HEK293T (cell line): ENCODE measurements around the gene CTCFL.

ENCODE experiments used
- CTCF ChIA-PET: fragments of 350-600 bp; formaldehyde crosslinking; extraction: SDS; loops from one replicate; lab custom pipeline; 2021; ENCODE audit warnings: antibody characterized with exemption, inconsistent platforms; lab: Yijun Ruan, JAX
- POLR2A ChIA-PET: fragments of 350-600 bp; formaldehyde crosslinking; extraction: SDS; loops from one replicate; lab custom pipeline; 2020; ENCODE audit warnings: antibody characterized with exemption, inconsistent platforms; lab: Yijun Ruan, JAX
- DNase-seq: peaks from one replicate; pipeline ENCODE4 v3.0.0; 2012; ENCODE audit warnings: mixed read lengths; ENCODE audit errors: extremely low spot score
- ARNT ChIP-seq: fragments of 450-650 bp; IDR thresholded peaks from 2 replicates; pipeline ENCODE4 v1.6.1; 2017; ENCODE audit warnings: mild to moderate bottlenecking
- BHLHE40 ChIP-seq: fragments of 450-650 bp; IDR thresholded peaks from 2 replicates; pipeline ENCODE4 v1.6.1; 2016; ENCODE audit warnings: mild to moderate bottlenecking, moderate library complexity, borderline replicate concordance
- CTBP1 ChIP-seq: fragments of 450-650 bp; IDR thresholded peaks from 2 replicates; pipeline ENCODE4 v1.6.1; 2016; ENCODE audit warnings: borderline replicate concordance
- ELF4 ChIP-seq: fragments of 450-650 bp; IDR thresholded peaks from 2 replicates; pipeline ENCODE4 v1.6.1; 2017; ENCODE audit warnings: antibody characterized with exemption
- FOXA1 ChIP-seq: fragments of 450-650 bp; IDR thresholded peaks from 2 replicates; pipeline ENCODE4 v1.6.1; 2016; ENCODE audit warnings: mild to moderate bottlenecking
- FOXK2 ChIP-seq: fragments of 450-650 bp; IDR thresholded peaks from 2 replicates; pipeline ENCODE4 v1.6.1; 2016; ENCODE audit warnings: mild to moderate bottlenecking
- FOXM1 ChIP-seq: fragments of 450-650 bp; IDR thresholded peaks from 2 replicates; pipeline ENCODE4 v1.6.1; 2017; ENCODE audit warnings: mild to moderate bottlenecking, borderline replicate concordance
- HDGF ChIP-seq: fragments of 450-650 bp; IDR thresholded peaks from 2 replicates; pipeline ENCODE4 v1.6.1; 2017; ENCODE audit warnings: antibody characterized with exemption, borderline replicate concordance
- L3MBTL2 ChIP-seq: fragments of 450-650 bp; conservative IDR thresholded peaks from 2 replicates; pipeline ENCODE4 v1.6.1; 2016; ENCODE audit warnings: mild to moderate bottlenecking
- LEF1 ChIP-seq: fragments of 450-650 bp; IDR thresholded peaks from 2 replicates; pipeline ENCODE4 v1.6.1; 2017; ENCODE audit warnings: mild to moderate bottlenecking, borderline replicate concordance
- NFRKB ChIP-seq: fragments of 450-650 bp; IDR thresholded peaks from 2 replicates; pipeline ENCODE4 v1.6.1; 2016; ENCODE audit warnings: mild to moderate bottlenecking, moderate library complexity
- PKNOX1 ChIP-seq: fragments of 450-650 bp; IDR thresholded peaks from 2 replicates; pipeline ENCODE4 v1.6.1; 2016
- SP1 ChIP-seq: fragments of 450-650 bp; IDR thresholded peaks from 2 replicates; pipeline ENCODE4 v1.6.1; 2017
- SUZ12 ChIP-seq: fragments of 450-650 bp; IDR thresholded peaks from 2 replicates; pipeline ENCODE4 v1.6.1; 2016; ENCODE audit warnings: mild to moderate bottlenecking
- TARDBP ChIP-seq: fragments of 450-650 bp; IDR thresholded peaks from 2 replicates; pipeline ENCODE4 v1.6.1; 2016
- ZNF384 ChIP-seq: fragments of 450-650 bp; IDR thresholded peaks from 2 replicates; pipeline ENCODE4 v1.6.1; 2016

The CTCFL gene

DNA sequence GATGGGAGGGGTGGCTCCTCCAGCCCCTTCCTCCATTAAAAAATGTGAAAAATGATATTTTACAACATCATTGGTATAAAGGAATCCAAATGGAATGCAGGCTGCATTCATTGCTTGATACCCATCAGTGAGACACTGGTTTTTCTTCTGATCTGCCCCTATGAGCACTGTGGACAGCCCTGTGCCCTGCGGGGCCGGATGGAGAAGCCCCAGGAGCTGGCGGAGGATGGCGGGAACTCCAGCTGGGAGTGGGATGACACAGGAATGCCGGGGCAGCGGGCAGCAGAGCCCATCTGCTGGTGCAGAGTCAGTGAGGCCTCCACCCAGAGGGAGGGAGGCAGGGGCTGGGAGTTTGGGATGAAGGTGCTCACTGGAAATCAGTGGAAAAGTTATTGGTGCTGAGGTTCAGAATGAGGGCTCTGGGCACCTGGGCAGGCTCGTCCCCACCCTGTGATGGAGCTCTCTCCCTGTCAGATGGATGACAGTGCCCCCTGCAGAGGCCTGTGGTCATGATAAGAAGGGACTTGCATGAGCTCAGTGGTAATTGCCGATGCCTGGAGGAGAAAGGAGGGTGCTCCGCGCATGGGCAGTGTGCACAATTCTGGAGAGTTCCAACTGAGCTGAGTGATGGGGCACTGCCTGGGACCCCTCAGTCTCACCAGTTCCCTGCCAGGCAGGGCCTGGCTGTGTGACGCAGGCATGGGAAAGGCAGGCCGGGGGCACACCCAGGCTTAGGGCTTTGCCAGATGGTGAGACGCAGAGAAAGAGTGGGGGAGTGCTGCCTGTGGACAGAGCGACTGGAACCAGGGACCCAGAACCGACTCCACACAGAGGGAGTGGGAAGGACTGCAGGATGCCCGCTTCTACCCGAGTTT lies 23.2 kb downstream of the CTCFL start:
- ChIA-PET CTCF (interaction anchor here (0.5 to 0.9 kb wide), 2 partner anchors 122 to 454 kb away, joined by 3 read pairs; no protein-coding TSS in a partner anchor), POLR2A (interaction anchor here (1.4 kb wide), 1 partner anchor 111 kb away, joined by 6 read pairs; the partner anchor contains the start of gene RBM38)
- TF ChIP-seq CTBP1 (no peak), L3MBTL2 (no peak), SUZ12 (no peak), NFRKB (no peak), LEF1 (no peak), ARNT (no peak), HDGF (no peak), FOXA1 (no peak), TARDBP (no peak), FOXM1 (no peak), FOXK2 (no peak), SP1 (no peak), ELF4 (no peak), ZNF384 (no peak), BHLHE40 (no peak), PKNOX1 (no peak)
- no peak for DNase-seq

GRCh38 chr20:57500962-57501361 lies 24.0 kb downstream of the CTCFL start:
- TF ChIP-seq NFRKB (no peak), HDGF (no peak), SUZ12 (no peak), CTBP1 (no peak), TARDBP (no peak), ARNT (no peak), LEF1 (no peak), FOXA1 (no peak)
- ChIA-PET CTCF (no interaction called here), POLR2A (interaction anchor here (1.4 kb wide), 1 partner anchor 110 kb away, joined by 6 read pairs; the partner anchor contains the start of gene RBM38)
- no peak for DNase-seq

- POLR2A ChIA-PET, result no interaction called here
- TF ChIP-seq SUZ12, result no peak
- TF ChIP-seq LEF1, result no peak
- CTCF ChIA-PET, result no interaction called here
- no peak for DNase-seq
Observed at GRCh38 chr20:57500235-57500634, 24.7 kb downstream of the CTCFL start.

- no peak for TF ChIP-seq FOXA1
- peak; percentile 50 for TF ChIP-seq ZNF384
- ChIA-PET CTCF (no interaction called here), POLR2A (no interaction called here)
- no peak for DNase-seq
Observed at GRCh38 chr20:57499676-57500075, 25.3 kb downstream of the CTCFL start.

- no peak for DNase-seq
- POLR2A ChIA-PET, result no interaction called here
- CTCF ChIA-PET, result interaction anchor here (0.8 to 1.1 kb wide), 3 partner anchors 68 to 89 kb away, joined by 3 read pairs; no protein-coding TSS in a partner anchor
- no peak for TF ChIP-seq LEF1
- TF ChIP-seq L3MBTL2, result no peak
- TF ChIP-seq SUZ12, result no peak
- no peak for TF ChIP-seq TARDBP
- TF ChIP-seq ARNT, result no peak
- no peak for TF ChIP-seq SP1
- no peak for TF ChIP-seq NFRKB
- TF ChIP-seq ELF4, result no peak
- TF ChIP-seq BHLHE40, result no peak
- TF ChIP-seq FOXM1, result no peak
- TF ChIP-seq CTBP1, result no peak
- TF ChIP-seq FOXA1, result no peak
Observed at GRCh38 chr20:57498425-57499400, 26.2 kb downstream of the CTCFL start.

DNA sequence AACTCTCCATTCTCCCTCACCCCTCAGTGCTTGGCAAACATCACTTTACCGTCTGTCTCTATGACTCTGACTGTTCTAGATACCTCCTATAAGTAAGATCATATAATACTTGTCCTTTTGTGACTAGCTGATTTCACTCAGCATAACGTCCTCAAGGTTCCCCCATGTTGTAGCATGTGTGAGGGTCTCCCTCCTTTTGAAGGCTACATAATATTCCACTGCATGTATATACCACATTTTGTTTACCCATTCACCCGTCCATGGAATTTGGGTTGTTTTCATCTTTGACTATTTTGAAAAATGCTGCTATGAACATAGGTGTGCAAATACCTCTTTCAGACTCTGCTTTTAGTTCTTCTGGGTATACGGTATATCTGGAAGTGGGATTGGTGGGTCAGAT lies 28.3 kb downstream of the CTCFL start:
- ChIA-PET CTCF (no interaction called here), POLR2A (no interaction called here)
- TF ChIP-seq CTBP1, result no peak
- no peak for TF ChIP-seq FOXM1
- TF ChIP-seq SUZ12, result no peak
- TF ChIP-seq NFRKB, result no peak
- no peak for TF ChIP-seq SP1
- TF ChIP-seq LEF1, result no peak
- TF ChIP-seq BHLHE40, result no peak
- no peak for TF ChIP-seq ZNF384
- no peak for TF ChIP-seq PKNOX1
- no peak for TF ChIP-seq FOXA1
- no peak for TF ChIP-seq ARNT
- no peak for DNase-seq
